GM12878 (cell line): ENCODE results near the gene EXD3. TPM values are rescaled to one million over a fixed set of nuclear protein-coding genes. Genes with fewer than 3 reads are reported as not detected.
"Not testable (repeated sequence)": the region's sequence is repeated elsewhere in the genome, so short reads cannot be mapped to it uniquely, and the experiment has no call there.

Experiments
- ATAC-seq: fragments of 200-7000 bp; cut with Tn5 transposase; 3 replicates; pipeline ENCODE4 v1.9.1; 2020; ENCODE audit warnings: mild to moderate bottlenecking, moderate library complexity
- BruUV-seq: library from RNA; stranded (reverse); fragments of 400-500 nt; replicated peaks from 2 replicates; lab custom pipeline; 2021; lab: Mats Ljungman, UMichigan
- CTCF ChIA-PET: fragments of 300-600 bp; sonication (Branson Sonifier 250); formaldehyde crosslinking; extraction: SDS; loops from one replicate; lab custom pipeline; 2021; ENCODE audit warnings: inconsistent platforms; lab: Yijun Ruan, JAX
- POLR2A ChIA-PET: fragments of 350-600 bp; formaldehyde crosslinking; extraction: SDS; loops from one replicate; lab custom pipeline; 2021; ENCODE audit warnings: inconsistent platforms; lab: Charles Lee
- RAD21 ChIA-PET: fragments of 300-600 bp; sonication (Branson Sonifier 250); formaldehyde crosslinking; loops from one replicate; lab custom pipeline; 2023; ENCODE audit warnings: antibody characterized with exemption; ENCODE audit not compliant: unreplicated experiment; lab: Charles Lee
- SMC1A ChIA-PET: fragments of 300-600 bp; sonication (Branson Sonifier 250); formaldehyde crosslinking; loops from one replicate; lab custom pipeline; 2023; ENCODE audit not compliant: unreplicated experiment, uncharacterized antibody; lab: Charles Lee
- DNase-seq: peaks from one replicate; pipeline ENCODE4 v3.0.0-alpha.2; 2011; ENCODE audit warnings: low read depth, low spot score
- FAIRE-seq: peaks from 3 replicates; lab custom pipeline; 2011; peaks lifted over from hg19 to GRCh38; lab: Jason Lieb, UNC
- H2AFZ ChIP-seq: 2 replicates; pipeline ENCODE4 v1.6.0; 2011; ENCODE audit warnings: low read depth, low read length, control low read depth; ENCODE audit not compliant: control insufficient read depth
- H3K27ac ChIP-seq: 2 replicates; pipeline ENCODE4 v1.5.1; 2011; ENCODE audit warnings: control low read depth; ENCODE audit not compliant: control insufficient read depth, insufficient read depth
- H3K27me3 ChIP-seq, 2 experiments: replicated peaks in 1 of 2; 2 replicates each; pipeline versions ENCODE4 v1.6.0 to v1.6.1; 2011; ENCODE audit warnings: low read length in 1 of 2; ENCODE audit not compliant: control insufficient read depth in 2 of 2, insufficient read depth in 2 of 2
- H3K36me3 ChIP-seq, 2 experiments: 2 replicates each; pipeline ENCODE4 v1.5.1; 2011; ENCODE audit warnings: low read length in 1 of 2; ENCODE audit not compliant: control insufficient read depth in 2 of 2, insufficient read depth in 2 of 2
- H3K4me1 ChIP-seq: 2 replicates; pipeline ENCODE4 v1.6.1; 2011; ENCODE audit warnings: mild to moderate bottlenecking, low read length, moderate library complexity, mixed read lengths; ENCODE audit not compliant: control insufficient read depth, insufficient read depth
- H3K4me2 ChIP-seq: 2 replicates; pipeline ENCODE4 v1.6.0; 2011; ENCODE audit warnings: control low read depth; ENCODE audit not compliant: control insufficient read depth, insufficient read depth
- H3K4me3 ChIP-seq: fragments of 200-600 bp; sonication (generic); 2 replicates; pipeline ENCODE4 v1.5.1; 2016
- H3K79me2 ChIP-seq: 2 replicates; pipeline ENCODE4 v1.6.0; 2011; ENCODE audit warnings: low read length; ENCODE audit not compliant: control insufficient read depth, insufficient read depth
- H3K9ac ChIP-seq: 2 replicates; pipeline ENCODE4 v1.8.0; 2011; ENCODE audit warnings: low read length, control low read depth, mixed read lengths; ENCODE audit not compliant: control insufficient read depth, insufficient read depth
- H3K9me3 ChIP-seq: replicated peaks from 3 replicates; pipeline ENCODE4 v1.5.1; 2011; ENCODE audit warnings: mild to moderate bottlenecking, low read length; ENCODE audit not compliant: control insufficient read depth, insufficient read depth
- H4K20me1 ChIP-seq: 2 replicates; pipeline ENCODE4 v1.6.0; 2011; ENCODE audit not compliant: control insufficient read depth, insufficient read depth
- BHLHE40 ChIP-seq, 2 experiments: fragments of 450-650 bp in 1 of 2; IDR thresholded peaks; 2 replicates each; pipeline ENCODE4 v1.6.1; 2011 to 2017; ENCODE audit warnings: low read depth in 2 of 2, borderline replicate concordance in 1 of 2, improper control_type of control experiment in 1 of 2, low read length in 1 of 2, mild to moderate bottlenecking in 1 of 2
- EGR1 ChIP-seq, 2 experiments: IDR thresholded peaks; 1 replicate in 1 of 2; 2 replicates in 1 of 2; pipeline ENCODE4 v1.6.1; 2011 to 2012; ENCODE audit warnings: low read depth in 2 of 2, low read length in 2 of 2, borderline replicate concordance in 1 of 2, mild to moderate bottlenecking in 1 of 2, moderate library complexity in 1 of 2
- PAX5 ChIP-seq: IDR thresholded peaks from 2 replicates; pipeline ENCODE4 v1.6.1; 2011; ENCODE audit warnings: low read depth, low read length, borderline replicate concordance
- RUNX3 ChIP-seq: IDR thresholded peaks from 2 replicates; pipeline ENCODE4 v1.6.1; 2012; ENCODE audit warnings: low read length, inconsistent platforms
- STAT3 ChIP-seq: IDR thresholded peaks from 2 replicates; pipeline ENCODE4 v1.6.1; 2011; ENCODE audit warnings: low read depth, low read length, improper control_type of control experiment
- TCF7 ChIP-seq: IDR thresholded peaks from 2 replicates; pipeline ENCODE4 v1.6.1; 2014; ENCODE audit warnings: antibody characterized with exemption, borderline replicate concordance
- WGBS: methylation state at CpG from one replicate; pipeline ENCODE4 v1.1.6; 2016; ENCODE audit warnings: low lambda C conversion rate; ENCODE audit not compliant: insufficient replicate concordance, insufficient coverage; ENCODE audit errors: missing lambda C conversion rate; 5-methylcytosine and 5-hydroxymethylcytosine counted together
- in situ Hi-C: fragments of 300-500 bp; cut with MboI; formaldehyde crosslinking; loops from 9 replicates; pipeline ENCODE4 v1.14.3; 2018; ENCODE audit warnings: mixed read lengths
- intact Hi-C: fragments of 100-400 bp; cut with micrococcal nuclease; formaldehyde crosslinking; loops from one replicate; pipeline ENCODE4 v1.14.2; 2022; ENCODE audit not compliant: unreplicated experiment
- polyA plus RNA-seq, 11 experiments: library from polyadenylated mRNA; depleted of rRNA in 4 of 11; unstranded in 6 of 11; stranded (reverse) in 5 of 11; fragments of >200 nt; fragmentation: Nextera tagmentation in 4 of 11; fragmentation: Illumina TruSeq in 1 of 11; extraction: Ambion mirVana in 4 of 11; extraction: Trizol in 1 of 11; gene quantifications; 1 replicate in 1 of 11; 2 replicates in 10 of 11; pipeline versions ENCODE4 v1.2.1 to v1.2.3, GENCODE V29; 2011 to 2016; ENCODE audit warnings: inconsistent platforms in 2 of 11, missing spikeins in 2 of 11, low read depth in 1 of 11
- total RNA-seq, 4 experiments: library from RNA; depleted of rRNA in 3 of 4; stranded (reverse); fragments of >200 nt in 3 of 4; fragmentation: Illumina TruSeq in 1 of 4; extraction: Trizol in 1 of 4; gene quantifications; 2 replicates each; pipeline versions ENCODE4 v1.2.1 to v1.2.3, GENCODE V29; 2013 to 2021
- TF ChIP-seq, protein P1 (sequence below): IDR thresholded peaks from 2 replicates; pipeline ENCODE4 v1.6.1; 2012; ENCODE audit warnings: low read depth, low read length, improper control_type of control experiment

The EXD3 gene
- total and polyA plus RNA-seq, 10 of the 15 experiments (the other 5 are each of a cell fraction or from before 2014, with no cell fraction given) = 0.21 to 7.1 (median 3.6) TPM

GRCh38 chr9:137450539-137451222 lies 27.7 kb upstream of the EXD3 start:
- H3K79me2 ChIP-seq = not testable (repeated sequence)
- WGBS = 39% methylated on average over 5 of the region's 24 CpGs

GRCh38 chr9:137449931-137450538 lies 27.1 kb upstream of the EXD3 start:
- WGBS = 53% methylated on average over 18 of the region's 18 CpGs
- ChIA-PET SMC1A (no interaction called here), RAD21 (no interaction called here), POLR2A (no interaction called here), CTCF (interaction anchor here (0.5 to 1.1 kb wide), 2 partner anchors 151 to 196 kb away, joined by 3 to 4 read pairs; no protein-coding TSS in a partner anchor)
- ATAC-seq (no peak), DNase-seq (no peak), FAIRE-seq (no peak)
- Histone ChIP-seq H3K9ac (no peak overlapping the region), H3K4me2 (no peak overlapping the region), H3K79me2 (no peaks in the 10 kb centered on the region), H3K4me1 (peaks cover 17% of the 10 kb centered on the region), H2AFZ (no peak overlapping the region), H4K20me1 (no peaks in the 10 kb centered on the region), H3K27me3 (no peaks in the 10 kb centered on the region), H3K4me3 (no peak overlapping the region), H3K27ac (no peak overlapping the region), H3K36me3 (no peaks in the 10 kb centered on the region), H3K9me3 (no peaks in the 10 kb centered on the region)
- in situ Hi-C loops (loop anchor here (5.0 kb wide), 1 partner anchor 158 kb away; no protein-coding TSS in a partner anchor), intact Hi-C loops (no loop called here)
- BruUV-seq = no TSS peak
- TF ChIP-seq, protein P1, sequence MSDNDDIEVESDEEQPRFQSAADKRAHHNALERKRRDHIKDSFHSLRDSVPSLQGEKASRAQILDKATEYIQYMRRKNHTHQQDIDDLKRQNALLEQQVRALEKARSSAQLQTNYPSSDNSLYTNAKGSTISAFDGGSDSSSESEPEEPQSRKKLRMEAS = no peak
- TF ChIP-seq BHLHE40 (IDR thresholded peaks at IDR 0.05; ENCODE audit: borderline replicate concordance in 1 of 2, low read depth in 2 of 2, low read length in 1 of 2) (peak in 1 of 2 experiments; percentile 4; a peak in 1 of 4 replicates), TCF7 (peak; percentile 98), RUNX3 (peak; percentile 90), STAT3 (no peak), EGR1 (IDR thresholded peaks at IDR 0.05; ENCODE audit: borderline replicate concordance in 1 of 2, low read depth in 2 of 2, low read length in 2 of 2) (peak in 1 of 2 experiments; percentile 96; a peak in 2 of 3 replicates)

More at GRCh38 chr9:137450539-137451222, 27.7 kb upstream of the EXD3 start:
- FAIRE-seq, H3K27me3 ChIP-seq, BruUV-seq, H2AFZ ChIP-seq, ATAC-seq: not testable (repeated sequence)
- TF ChIP-seq PAX5 (peak; percentile 45; the same call in 1 of the 2 replicates), EGR1 (IDR thresholded peaks at IDR 0.05; ENCODE audit: borderline replicate concordance in 1 of 2, low read depth in 2 of 2, low read length in 2 of 2) (peak in 1 of 2 experiments; percentile 7; a peak in 1 of 3 replicates), RUNX3 (peak; percentile 76)
- TF ChIP-seq, all 136 proteins: peak for 3; not testable (repeated sequence) for 133
- in situ Hi-C loops, H3K4me2 ChIP-seq, DNase-seq, POLR2A ChIA-PET, intact Hi-C loops, CTCF ChIA-PET, H3K27ac ChIP-seq, H3K36me3 ChIP-seq, SMC1A ChIA-PET, H4K20me1 ChIP-seq, H3K9ac ChIP-seq, H3K9me3 ChIP-seq, RAD21 ChIA-PET, H3K4me3 ChIP-seq: not testable (repeated sequence)
- H3K4me1 ChIP-seq = peaks cover 11% of the 10 kb centered on the region
